GM12891 (cell line): ENCODE results near the gene MYCBP2.

ENCODE experiments used
- PAX5 ChIP-seq: IDR thresholded peaks from 2 replicates; pipeline ENCODE4 v1.6.1; 2011; ENCODE audit warnings: low read length, moderate library complexity, mild to moderate bottlenecking; ENCODE audit not compliant: insufficient read depth, severe bottlenecking
- POLR2A ChIP-seq: IDR thresholded peaks from 2 replicates; pipeline ENCODE4 v1.6.1; 2011; ENCODE audit warnings: low read depth, low read length, control low read depth
- POLR2AphosphoS5 ChIP-seq: IDR thresholded peaks from 2 replicates; pipeline ENCODE4 v1.6.1; 2011; ENCODE audit warnings: low read depth, low read length, control low read depth
- SPI1 ChIP-seq: IDR thresholded peaks from 2 replicates; pipeline ENCODE4 v1.6.1; 2011; ENCODE audit warnings: low read depth, low read length, control low read depth
- TAF1 ChIP-seq: IDR thresholded peaks from 2 replicates; pipeline ENCODE4 v1.6.1; 2011; ENCODE audit warnings: low read depth, low read length, control low read depth

GRCh38 chr13:77219401-77219800 lies 107.5 kb downstream of the MYCBP2 start:
- TF ChIP-seq POLR2AphosphoS5 (no peak), TAF1 (no peak), POLR2A (no peak), SPI1 (no peak), PAX5 (no peak)
